HCT116 (cell line): ENCODE data around the gene TACR2.

Source experiments
- EGR1 ChIP-seq: IDR thresholded peaks from 2 replicates; pipeline ENCODE4 v1.6.1; 2012; ENCODE audit warnings: low read depth
- EZH2 ChIP-seq: fragments of 200-600 bp; sonication (generic); IDR thresholded peaks from 2 replicates; pipeline ENCODE4 v1.6.1; 2017; ENCODE audit warnings: antibody characterized with exemption, mixed run types
- JUND ChIP-seq: IDR thresholded peaks from 2 replicates; pipeline ENCODE4 v1.6.1; 2012
- MAX ChIP-seq: IDR thresholded peaks from 2 replicates; pipeline ENCODE4 v1.6.1; 2012
- POLR2AphosphoS5 ChIP-seq: IDR thresholded peaks from 2 replicates; pipeline ENCODE4 v1.6.1; 2011; ENCODE audit warnings: mild to moderate bottlenecking, low read depth, low read length, moderate library complexity
- TF ChIP-seq, protein P1 (sequence below), 3 experiments: fragments of 200-600 bp in 1 of 3; sonication (generic) in 1 of 3; IDR thresholded peaks in 2 of 3; conservative IDR thresholded peaks in 1 of 3; 2 replicates each; pipeline ENCODE4 v1.5.1; 2012 to 2017; ENCODE audit warnings: low read depth in 2 of 3, low read length in 2 of 3, antibody characterized with exemption in 1 of 3, borderline replicate concordance in 1 of 3, control low read depth in 1 of 3, mild to moderate bottlenecking in 1 of 3, mixed read lengths in 1 of 3, mixed run types in 1 of 3, moderate library complexity in 1 of 3; ENCODE audit not compliant: insufficient read depth in 1 of 3

DNA sequence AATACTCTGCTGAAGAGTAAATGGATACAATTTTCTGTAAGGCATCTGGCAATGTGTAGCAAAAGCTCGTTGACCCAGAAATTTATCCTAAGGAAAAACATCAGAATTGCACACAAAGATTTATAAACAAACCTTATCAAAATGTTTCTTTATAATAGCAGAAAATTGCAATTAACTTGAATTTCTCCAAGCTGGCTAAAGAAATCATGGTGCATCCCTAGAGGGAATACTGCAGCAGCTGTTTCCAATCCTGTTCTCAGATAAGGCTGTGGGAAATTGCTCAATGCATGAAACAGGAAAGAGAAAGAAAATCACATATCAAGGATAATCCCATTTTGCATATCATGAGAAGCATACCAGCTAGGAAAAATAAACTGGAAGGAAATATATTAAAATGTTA is 18.7 kb downstream of the TACR2 start:
- no peak for TF ChIP-seq EGR1
- no peak for TF ChIP-seq EZH2
- TF ChIP-seq, protein P1, sequence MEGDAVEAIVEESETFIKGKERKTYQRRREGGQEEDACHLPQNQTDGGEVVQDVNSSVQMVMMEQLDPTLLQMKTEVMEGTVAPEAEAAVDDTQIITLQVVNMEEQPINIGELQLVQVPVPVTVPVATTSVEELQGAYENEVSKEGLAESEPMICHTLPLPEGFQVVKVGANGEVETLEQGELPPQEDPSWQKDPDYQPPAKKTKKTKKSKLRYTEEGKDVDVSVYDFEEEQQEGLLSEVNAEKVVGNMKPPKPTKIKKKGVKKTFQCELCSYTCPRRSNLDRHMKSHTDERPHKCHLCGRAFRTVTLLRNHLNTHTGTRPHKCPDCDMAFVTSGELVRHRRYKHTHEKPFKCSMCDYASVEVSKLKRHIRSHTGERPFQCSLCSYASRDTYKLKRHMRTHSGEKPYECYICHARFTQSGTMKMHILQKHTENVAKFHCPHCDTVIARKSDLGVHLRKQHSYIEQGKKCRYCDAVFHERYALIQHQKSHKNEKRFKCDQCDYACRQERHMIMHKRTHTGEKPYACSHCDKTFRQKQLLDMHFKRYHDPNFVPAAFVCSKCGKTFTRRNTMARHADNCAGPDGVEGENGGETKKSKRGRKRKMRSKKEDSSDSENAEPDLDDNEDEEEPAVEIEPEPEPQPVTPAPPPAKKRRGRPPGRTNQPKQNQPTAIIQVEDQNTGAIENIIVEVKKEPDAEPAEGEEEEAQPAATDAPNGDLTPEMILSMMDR (IDR thresholded peaks at IDR 0.05 in 2 of 3, conservative IDR thresholded peaks at IDR 0.05 in 1 of 3; ENCODE audit: borderline replicate concordance in 1 of 3, insufficient read depth in 1 of 3, low read depth in 2 of 3, low read length in 2 of 3), result no peak
- no peak for TF ChIP-seq POLR2AphosphoS5
- no peak for TF ChIP-seq JUND
- TF ChIP-seq MAX, result no peak
